ENCODE data around the gene PTCD2. TPM values are rescaled to one million over a fixed set of nuclear protein-coding genes. Genes with fewer than 3 reads are reported as not detected.
A peak's percentile ranks its signal among the peaks of the same experiment; 100 is the strongest.
"Not testable (repeated sequence)": the region's sequence is repeated elsewhere in the genome, so short reads cannot be mapped to it uniquely, and the experiment has no call there.

The PTCD2 gene
- total RNA-seq, 1 donor from 2014 or later: 7.4 TPM

- no peak for DNase-seq (ENCODE audit: extremely low read depth, low read depth, low spot score)
Observed at GRCh38 chr5:72377910-72378638, 57.9 kb downstream of the PTCD2 start.

GRCh38 chr5:72378639-72379289 lies 58.6 kb downstream of the PTCD2 start:
- peak; percentile 93 for DNase-seq (ENCODE audit: extremely low read depth, low read depth, low spot score)

- no peak for DNase-seq (ENCODE audit: extremely low read depth, low read depth, low spot score)
Observed at GRCh38 chr5:72379936-72380335, 59.8 kb downstream of the PTCD2 start.

- DNase-seq (ENCODE audit: extremely low read depth, low read depth, low spot score): no peak
Observed at GRCh38 chr5:72380492-72381274, 60.5 kb downstream of the PTCD2 start.

- no peak for DNase-seq (ENCODE audit: extremely low read depth, low read depth, low spot score)
Observed at GRCh38 chr5:72383280-72383679, 63.1 kb downstream of the PTCD2 start.

- no peak for DNase-seq (ENCODE audit: extremely low read depth, low read depth, low spot score)
Observed at GRCh38 chr5:72383726-72384125, 63.6 kb downstream of the PTCD2 start.

- no peak for DNase-seq (ENCODE audit: extremely low read depth, low read depth, low spot score)
Observed at GRCh38 chr5:72386639-72387038, 66.5 kb downstream of the PTCD2 start.

- peak; percentile 72 for DNase-seq (ENCODE audit: extremely low read depth, low read depth, low spot score)
Observed at GRCh38 chr5:72387985-72388384, 67.8 kb downstream of the PTCD2 start.

GRCh38 chr5:72388646-72389045 lies 68.5 kb downstream of the PTCD2 start:
- no peak for DNase-seq (ENCODE audit: extremely low read depth, low read depth, low spot score)

GRCh38 chr5:72390836-72391235 lies 70.7 kb downstream of the PTCD2 start:
- no peak for DNase-seq (ENCODE audit: extremely low read depth, low read depth, low spot score)

GRCh38 chr5:72392326-72392733 lies 72.2 kb downstream of the PTCD2 start:
- no peak for DNase-seq (ENCODE audit: extremely low read depth, low read depth, low spot score)

- no peak for DNase-seq (ENCODE audit: extremely low read depth, low read depth, low spot score)
Observed at GRCh38 chr5:72393052-72393451, 72.9 kb downstream of the PTCD2 start.

- DNase-seq (ENCODE audit: extremely low read depth, low read depth, low spot score): no peak
Observed at GRCh38 chr5:72394688-72395087, 74.5 kb downstream of the PTCD2 start.

- no peak for DNase-seq (ENCODE audit: extremely low read depth, low read depth, low spot score)
Observed at GRCh38 chr5:72397836-72398235, 77.7 kb downstream of the PTCD2 start.

- no peak for DNase-seq (ENCODE audit: extremely low read depth, low read depth, low spot score)
Observed at GRCh38 chr5:72400950-72401349, 80.8 kb downstream of the PTCD2 start.

GRCh38 chr5:72402381-72402890 lies 82.3 kb downstream of the PTCD2 start:
- no peak for DNase-seq (ENCODE audit: extremely low read depth, low read depth, low spot score)

GRCh38 chr5:72402959-72403628 lies 82.9 kb downstream of the PTCD2 start:
- no peak for DNase-seq (ENCODE audit: extremely low read depth, low read depth, low spot score)

GRCh38 chr5:72404771-72405170 lies 84.6 kb downstream of the PTCD2 start:
- DNase-seq (ENCODE audit: extremely low read depth, low read depth, low spot score): not testable (repeated sequence)

GRCh38 chr5:72407078-72407477 lies 86.9 kb downstream of the PTCD2 start:
- no peak for DNase-seq (ENCODE audit: extremely low read depth, low read depth, low spot score)

- no peak for DNase-seq (ENCODE audit: extremely low read depth, low read depth, low spot score)
Observed at GRCh38 chr5:72407541-72407940, 87.4 kb downstream of the PTCD2 start.

- no peak for DNase-seq (ENCODE audit: extremely low read depth, low read depth, low spot score)
Observed at GRCh38 chr5:72408127-72408526, 88.0 kb downstream of the PTCD2 start.

All from glomerular endothelial cell (primary cell).